NCI-H446 (cell line): Measurements from ENCODE around the gene DVL1.
"Not testable (repeated sequence)": the region's sequence is repeated elsewhere in the genome, so short reads cannot be mapped to it uniquely, and the experiment has no call there.

Experiments
- DNase-seq, 2 experiments: peaks; one replicate each; lab custom pipeline; 2025; lab: John Stamatoyannopoulos, UW

The DVL1 gene

GRCh38 chr1:1327291-1327690 lies 21.9 kb downstream of the DVL1 start:
- DNase-seq: no peak

- no peak for DNase-seq
Measured at GRCh38 chr1:1326075-1326605, 23.1 kb downstream of the DVL1 start.

GRCh38 chr1:1325288-1326074 lies 23.7 kb downstream of the DVL1 start:
- DNase-seq: no peak

GRCh38 chr1:1324524-1325287 lies 24.5 kb downstream of the DVL1 start, which contains the start of the genes CPTP and INTS11:
Gene CPTP (plus strand): TSS chr1:1324802. CDS start chr1:1326911, 2,109 bp downstream.
Gene INTS11 (minus strand): TSS chr1:1324660. CDS start chr1:1324608, 52 bp downstream.
- DNase-seq: peak; percentile 86 to 97

- no peak for DNase-seq
Measured at GRCh38 chr1:1324084-1324523, 25.1 kb downstream of the DVL1 start.

- DNase-seq: no peak
Measured at GRCh38 chr1:1322952-1323351, 26.3 kb downstream of the DVL1 start.

- DNase-seq: no peak
Measured at GRCh38 chr1:1322418-1322817, 26.8 kb downstream of the DVL1 start.

- DNase-seq: no peak
Measured at GRCh38 chr1:1321477-1321876, 27.7 kb downstream of the DVL1 start.

GRCh38 chr1:1320666-1321448 lies 28.4 kb downstream of the DVL1 start:
- DNase-seq: no peak

- DNase-seq: no peak
Measured at GRCh38 chr1:1319646-1319941, 29.6 kb downstream of the DVL1 start.

- DNase-seq: no peak
Measured at GRCh38 chr1:1318777-1319645, 30.2 kb downstream of the DVL1 start.

- peak; percentile 87 for DNase-seq
Measured at GRCh38 chr1:1318131-1318652, 31.0 kb downstream of the DVL1 start.

GRCh38 chr1:1317420-1317819 lies 31.8 kb downstream of the DVL1 start:
- DNase-seq: no peak

GRCh38 chr1:1316199-1316598 lies 33.0 kb downstream of the DVL1 start:
- DNase-seq: not testable (repeated sequence)

- DNase-seq: no peak
Measured at GRCh38 chr1:1315435-1315954, 33.7 kb downstream of the DVL1 start.

- DNase-seq: no peak
Measured at GRCh38 chr1:1314678-1315335, 34.4 kb downstream of the DVL1 start.

- DNase-seq: no peak
Measured at GRCh38 chr1:1314237-1314586, 35.0 kb downstream of the DVL1 start.

GRCh38 chr1:1313500-1314236 lies 35.5 kb downstream of the DVL1 start:
- no peak for DNase-seq

GRCh38 chr1:1312450-1313314 lies 36.5 kb downstream of the DVL1 start:
- no peak for DNase-seq
